GM18909 (cell line): ENCODE results near the gene HS6ST2.
"Not testable (repeated sequence)": the region's sequence is repeated elsewhere in the genome, so short reads cannot be mapped to it uniquely, and the experiment has no call there.

ENCODE experiments used
- ATAC-seq: cut with Tn5 transposase; IDR thresholded peaks from one replicate; pipeline ENCODE4 v1.9.1; 2021; ENCODE audit warnings: mild to moderate bottlenecking; ENCODE audit not compliant: unreplicated experiment, poor library complexity

The HS6ST2 gene

GRCh38 chrX:132945055-132945599, 13.3 kb downstream of the HS6ST2 start:
- ATAC-seq: not testable (repeated sequence)

GRCh38 chrX:132940727-132941327, 17.6 kb downstream of the HS6ST2 start:
- ATAC-seq: no peak

- no peak for ATAC-seq
Measured at GRCh38 chrX:132933170-132933569, 25.3 kb downstream of the HS6ST2 start.

GRCh38 chrX:132924426-132924825, 34.0 kb downstream of the HS6ST2 start:
- ATAC-seq: no peak

GRCh38 chrX:132918523-132918922, 39.9 kb downstream of the HS6ST2 start:
- no peak for ATAC-seq

- ATAC-seq: no peak
Measured at GRCh38 chrX:132916349-132916748, 42.1 kb downstream of the HS6ST2 start.

- ATAC-seq: no peak
Measured at GRCh38 chrX:132909643-132910042, 48.8 kb downstream of the HS6ST2 start.

- ATAC-seq: no peak
Measured at GRCh38 chrX:132908891-132909290, 49.5 kb downstream of the HS6ST2 start.

- ATAC-seq: no peak
Measured at GRCh38 chrX:132900633-132901293, 57.7 kb downstream of the HS6ST2 start.

- ATAC-seq: no peak
Measured at GRCh38 chrX:132887569-132887968, 70.9 kb downstream of the HS6ST2 start.

GRCh38 chrX:132883358-132883915, 75.0 kb downstream of the HS6ST2 start:
- ATAC-seq: no peak

GRCh38 chrX:132880753-132881152, 77.7 kb downstream of the HS6ST2 start:
- not testable (repeated sequence) for ATAC-seq

- ATAC-seq: no peak
Measured at GRCh38 chrX:132877954-132878536, 80.4 kb downstream of the HS6ST2 start.

GRCh38 chrX:132876523-132877338, 81.7 kb downstream of the HS6ST2 start:
- no peak for ATAC-seq

- ATAC-seq: no peak
Measured at GRCh38 chrX:132875650-132876522, 82.5 kb downstream of the HS6ST2 start.

- no peak for ATAC-seq
Measured at GRCh38 chrX:132862562-132862961, 95.9 kb downstream of the HS6ST2 start.

GRCh38 chrX:132861076-132861475, 97.4 kb downstream of the HS6ST2 start:
- no peak for ATAC-seq

GRCh38 chrX:132860200-132860599, 98.2 kb downstream of the HS6ST2 start:
- no peak for ATAC-seq

GRCh38 chrX:132858018-132858417, 100.4 kb downstream of the HS6ST2 start:
- ATAC-seq: no peak
